Measurements from ENCODE around the gene KIAA1755.
"Not testable (repeated sequence)": the region's sequence is repeated elsewhere in the genome, so short reads cannot be mapped to it uniquely, and the experiment has no call there.

KIAA1755 gene

GRCh38 chr20:38266426-38266825, 5.9 kb upstream of the KIAA1755 start:
- no peak for DNase-seq (ENCODE audit: low spot score)

GRCh38 chr20:38262931-38263330, 2.4 kb upstream of the KIAA1755 start:
- no peak for DNase-seq (ENCODE audit: low spot score)

GRCh38 chr20:38261054-38261390, 487 bp upstream of the KIAA1755 start:
- DNase-seq (ENCODE audit: low spot score) = no peak

GRCh38 chr20:38260025-38260377, 534 bp downstream of the KIAA1755 start:
- DNase-seq (ENCODE audit: low spot score) = no peak

GRCh38 chr20:38258545-38259215, 1.9 kb downstream of the KIAA1755 start:
- no peak for DNase-seq (ENCODE audit: low spot score)

GRCh38 chr20:38256966-38257365, 3.6 kb downstream of the KIAA1755 start:
- no peak for DNase-seq (ENCODE audit: low spot score)

GRCh38 chr20:38256021-38256420, 4.5 kb downstream of the KIAA1755 start:
- DNase-seq (ENCODE audit: low spot score) = no peak

- DNase-seq (ENCODE audit: low spot score) = no peak
These were observed 5.1 kb downstream of the KIAA1755 start for GRCh38 chr20:38255393-38255792.

- not testable (repeated sequence) for DNase-seq (ENCODE audit: low spot score)
These were observed 5.9 kb downstream of the KIAA1755 start for GRCh38 chr20:38254621-38255020.

GRCh38 chr20:38253571-38253970, 7.0 kb downstream of the KIAA1755 start:
- DNase-seq (ENCODE audit: low spot score) = no peak

- DNase-seq (ENCODE audit: low spot score) = no peak
These were observed 7.9 kb downstream of the KIAA1755 start for GRCh38 chr20:38252292-38253288.

- DNase-seq (ENCODE audit: low spot score) = not testable (repeated sequence)
These were observed 9.1 kb downstream of the KIAA1755 start for GRCh38 chr20:38251441-38251840.

- peak; percentile 46 for DNase-seq (ENCODE audit: low spot score)
These were observed 9.9 kb downstream of the KIAA1755 start for GRCh38 chr20:38250609-38251008.

GRCh38 chr20:38249536-38250310, 10.8 kb downstream of the KIAA1755 start:
- DNase-seq (ENCODE audit: low spot score) = no peak

- DNase-seq (ENCODE audit: low spot score) = no peak
These were observed 12.4 kb downstream of the KIAA1755 start for GRCh38 chr20:38248133-38248532.

GRCh38 chr20:38247725-38248124, 12.8 kb downstream of the KIAA1755 start:
- DNase-seq (ENCODE audit: low spot score) = not testable (repeated sequence)

- DNase-seq (ENCODE audit: low spot score) = no peak
These were observed 13.4 kb downstream of the KIAA1755 start for GRCh38 chr20:38247166-38247509.

- DNase-seq (ENCODE audit: low spot score) = no peak
These were observed 14.0 kb downstream of the KIAA1755 start for GRCh38 chr20:38246357-38247165.

- no peak for DNase-seq (ENCODE audit: low spot score)
These were observed 14.8 kb downstream of the KIAA1755 start for GRCh38 chr20:38245753-38246152.

- no peak for DNase-seq (ENCODE audit: low spot score)
These were observed 16.9 kb downstream of the KIAA1755 start for GRCh38 chr20:38243709-38244020.

GRCh38 chr20:38242848-38243708, 17.5 kb downstream of the KIAA1755 start:
- DNase-seq (ENCODE audit: low spot score) = no peak
